ENCODE data around the gene SLAIN2. TPM values are rescaled to one million over a fixed set of nuclear protein-coding genes. Genes with fewer than 3 reads are reported as not detected.

Gene SLAIN2
- total RNA-seq, 1 donor from 2014 or later = 80.2 TPM

DNA sequence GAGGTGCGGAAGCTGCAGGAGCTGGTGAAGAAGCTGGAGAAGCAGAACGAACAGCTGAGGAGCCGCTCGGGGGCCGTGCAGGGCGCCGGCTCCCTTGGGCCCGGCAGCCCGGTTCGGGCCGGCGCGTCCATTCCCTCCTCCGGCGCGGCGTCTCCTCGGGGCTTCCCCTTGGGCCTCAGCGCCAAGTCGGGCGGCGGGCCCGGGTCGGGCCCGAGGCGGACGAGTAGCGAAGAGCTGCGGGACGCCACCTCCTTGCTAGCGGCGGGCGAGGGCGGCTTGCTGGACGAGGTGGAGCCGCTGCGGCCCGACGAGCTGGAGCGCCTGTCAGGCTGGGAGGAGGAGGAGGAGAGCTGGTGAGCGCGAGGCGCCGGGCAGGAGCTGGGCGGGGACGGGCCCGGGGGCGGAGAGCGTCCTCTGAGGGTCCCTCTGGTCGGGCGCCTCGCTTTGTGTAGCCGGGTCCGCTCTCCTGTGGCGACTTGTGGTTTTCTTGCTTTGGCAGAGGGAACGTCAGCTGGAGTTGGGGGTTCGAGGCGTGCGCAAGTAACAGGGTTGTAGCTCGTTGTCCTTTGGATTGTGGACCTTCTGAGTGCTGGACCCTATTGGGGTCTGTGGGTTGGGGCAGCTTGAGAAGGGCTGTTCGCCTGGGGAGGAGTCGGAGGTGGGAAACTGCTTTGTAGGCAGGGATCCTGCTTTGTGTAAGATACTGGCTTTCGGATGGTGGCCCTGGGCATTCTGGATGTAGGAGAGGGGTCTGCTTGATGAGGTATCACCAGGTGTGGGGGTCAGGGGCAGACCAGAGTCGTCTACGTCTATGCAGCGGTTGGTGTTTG lies 662 bp downstream of the SLAIN2 start:
- H3K27me3 Mint-ChIP-seq = no peaks in the 10 kb centered on the region
- no peaks in the 10 kb centered on the region for H3K9me3 Mint-ChIP-seq
- peak overlapping the region; percentile 100 for H3K4me3 Mint-ChIP-seq
- H3K27ac Mint-ChIP-seq = peak overlapping the region; percentile 98
- H3K36me3 Mint-ChIP-seq (ENCODE audit: low read depth) = peaks cover 11% of the 10 kb centered on the region
- intact Hi-C loops (cut with micrococcal nuclease) = loop anchor here (1.0 to 10.0 kb wide), 10 partner anchors 9 to 563 kb away; partner anchors contain the start of genes FRYL, NFXL1, OCIAD1 and OCIAD2
- H3K4me1 Mint-ChIP-seq = peaks cover 61% of the 10 kb centered on the region
- peak; percentile 86 for DNase-seq

DNA sequence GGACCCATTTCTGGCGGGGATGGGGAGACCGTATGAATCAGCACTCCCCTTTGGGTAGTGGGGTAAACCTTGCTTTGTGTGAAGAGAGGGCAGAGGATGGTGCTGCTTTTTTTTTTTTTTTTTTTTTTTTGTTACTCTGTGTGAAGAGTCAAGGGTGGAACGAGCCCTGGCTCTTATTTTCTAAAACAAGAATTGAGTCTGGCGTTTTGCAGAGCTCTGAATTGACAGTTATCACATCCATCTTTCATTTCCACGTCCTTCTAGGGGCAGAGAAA lies 1.2 kb downstream of the SLAIN2 start:
- Mint-ChIP-seq H3K27ac (peak overlapping the region; percentile 98), H3K27me3 (no peaks in the 10 kb centered on the region), H3K36me3 (ENCODE audit: low read depth) (peaks cover 11% of the 10 kb centered on the region), H3K4me3 (peak overlapping the region; percentile 100), H3K9me3 (no peaks in the 10 kb centered on the region), H3K4me1 (peaks cover 56% of the 10 kb centered on the region)
- intact Hi-C loops (cut with micrococcal nuclease) = loop anchor here (1.0 to 10.0 kb wide), 5 partner anchors 9 to 562 kb away; partner anchors contain the start of genes NFXL1 and OCIAD2
- DNase-seq = no peak

DNA sequence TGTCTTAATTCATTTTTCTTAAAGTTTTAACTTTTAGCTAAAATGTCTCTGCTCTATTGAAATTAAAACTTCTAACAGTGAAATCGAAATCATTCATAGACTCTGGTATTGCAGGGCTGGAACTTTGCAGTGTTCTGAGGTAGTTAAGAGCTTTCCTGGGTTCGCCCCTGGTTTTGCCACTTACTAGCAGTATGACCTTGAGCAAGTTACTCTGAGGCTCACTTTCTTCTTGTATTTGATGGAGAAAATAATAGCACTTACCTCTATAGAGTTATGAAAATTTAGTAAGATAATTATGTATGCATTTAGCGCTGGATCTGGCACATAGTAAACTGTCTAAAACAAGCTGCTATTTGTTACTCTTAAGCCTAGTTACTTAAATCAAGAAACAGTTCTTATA lies 1.7 kb downstream of the SLAIN2 start:
- DNase-seq = peak; percentile 60
- Mint-ChIP-seq H3K27ac (peak overlapping the region; percentile 25), H3K4me1 (peaks cover 55% of the 10 kb centered on the region), H3K9me3 (no peaks in the 10 kb centered on the region), H3K27me3 (no peaks in the 10 kb centered on the region), H3K4me3 (peak overlapping the region; percentile 100), H3K36me3 (ENCODE audit: low read depth) (peaks cover 14% of the 10 kb centered on the region)
- intact Hi-C loops (cut with micrococcal nuclease) = loop anchor here (2.0 to 10.0 kb wide), 4 partner anchors 14 to 562 kb away; partner anchors contain the start of genes NFXL1 and OCIAD2

DNA sequence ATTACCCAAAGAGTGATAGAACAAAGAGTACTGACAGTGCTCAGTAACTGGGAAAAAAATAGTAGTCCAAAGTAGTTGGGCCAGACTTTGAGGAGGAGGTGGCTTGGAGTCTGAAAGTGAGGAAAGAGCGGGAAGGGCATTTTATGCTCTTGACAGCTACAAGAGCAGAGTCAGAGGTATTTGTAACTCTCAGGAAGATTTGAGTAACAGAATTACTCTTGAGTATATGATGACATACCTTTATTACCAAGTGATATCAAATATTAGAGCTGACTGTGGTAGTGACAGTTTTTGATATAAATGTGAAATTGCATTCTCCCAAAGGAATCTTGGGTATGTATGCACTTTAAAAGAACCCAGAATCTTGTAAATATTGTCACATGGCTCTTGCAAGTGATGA lies 2.2 kb downstream of the SLAIN2 start:
- DNase-seq = peak; percentile 50
- peak overlapping the region; percentile 100 for H3K4me3 Mint-ChIP-seq
- intact Hi-C loops (cut with micrococcal nuclease) = loop anchor here (2.0 to 10.0 kb wide), 4 partner anchors 13 to 561 kb away; partner anchors contain the start of genes NFXL1 and OCIAD2
- peaks cover 54% of the 10 kb centered on the region for H3K4me1 Mint-ChIP-seq
- no peaks in the 10 kb centered on the region for H3K9me3 Mint-ChIP-seq
- H3K36me3 Mint-ChIP-seq (ENCODE audit: low read depth) = peaks cover 14% of the 10 kb centered on the region
- no peak overlapping the region for H3K27ac Mint-ChIP-seq
- H3K27me3 Mint-ChIP-seq = no peaks in the 10 kb centered on the region

DNA sequence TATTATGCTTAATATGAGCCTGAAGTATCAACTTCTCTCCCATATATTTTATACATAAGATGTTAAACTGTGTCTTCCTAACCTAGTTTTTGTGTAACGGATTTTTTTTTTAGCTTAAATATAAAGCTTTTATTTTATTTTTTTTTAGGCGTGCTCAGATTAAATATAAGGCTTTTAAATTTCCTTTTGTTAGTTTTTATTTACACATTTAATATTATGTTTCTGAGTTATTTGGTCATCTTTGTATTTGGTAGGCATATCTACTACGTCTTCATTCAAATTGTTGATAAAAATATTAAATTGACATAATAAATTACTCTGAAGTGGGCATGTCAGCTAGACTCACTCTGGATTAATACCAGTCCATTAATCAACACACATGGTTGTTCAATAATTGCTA lies 4.2 kb downstream of the SLAIN2 start:
- no peak for DNase-seq
- intact Hi-C loops (cut with micrococcal nuclease) = loop anchor here (10.0 kb wide), 2 partner anchors 301 to 559 kb away; partner anchors contain the start of gene OCIAD2
- H3K27ac Mint-ChIP-seq = no peak overlapping the region
- peaks cover 49% of the 10 kb centered on the region for H3K4me1 Mint-ChIP-seq
- no peaks in the 10 kb centered on the region for H3K9me3 Mint-ChIP-seq
- H3K36me3 Mint-ChIP-seq (ENCODE audit: low read depth) = peaks cover 14% of the 10 kb centered on the region
- H3K4me3 Mint-ChIP-seq = no peak overlapping the region
- H3K27me3 Mint-ChIP-seq = no peaks in the 10 kb centered on the region

DNA sequence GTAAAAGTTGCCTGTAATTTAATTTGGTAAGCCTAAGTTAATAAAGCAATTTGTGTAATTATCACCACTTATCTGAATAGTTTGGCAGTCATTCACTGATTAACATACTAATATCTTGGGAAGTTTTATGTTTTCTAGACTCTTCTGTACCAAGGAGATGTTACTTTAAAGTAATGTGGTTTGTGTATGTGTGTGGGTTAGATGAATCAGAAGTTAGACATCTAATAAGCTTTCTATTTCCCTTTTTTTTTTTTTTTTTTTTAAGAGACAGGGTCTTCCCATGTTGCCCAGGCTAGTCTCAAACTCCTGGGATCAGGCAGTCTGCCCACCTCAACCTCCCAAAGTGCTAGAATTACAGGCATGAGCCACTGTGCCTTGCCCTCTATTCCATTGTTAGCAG lies 5.3 kb downstream of the SLAIN2 start:
- Mint-ChIP-seq H3K27ac (no peak overlapping the region), H3K36me3 (ENCODE audit: low read depth) (peaks cover 15% of the 10 kb centered on the region), H3K4me1 (peaks cover 56% of the 10 kb centered on the region), H3K4me3 (peak overlapping the region; percentile 26), H3K9me3 (peaks cover under 1% of the 10 kb centered on the region), H3K27me3 (no peaks in the 10 kb centered on the region)
- DNase-seq = no peak
- intact Hi-C loops (cut with micrococcal nuclease) = loop anchor here (10.0 kb wide), 2 partner anchors 302 to 558 kb away; partner anchors contain the start of gene OCIAD2

DNA sequence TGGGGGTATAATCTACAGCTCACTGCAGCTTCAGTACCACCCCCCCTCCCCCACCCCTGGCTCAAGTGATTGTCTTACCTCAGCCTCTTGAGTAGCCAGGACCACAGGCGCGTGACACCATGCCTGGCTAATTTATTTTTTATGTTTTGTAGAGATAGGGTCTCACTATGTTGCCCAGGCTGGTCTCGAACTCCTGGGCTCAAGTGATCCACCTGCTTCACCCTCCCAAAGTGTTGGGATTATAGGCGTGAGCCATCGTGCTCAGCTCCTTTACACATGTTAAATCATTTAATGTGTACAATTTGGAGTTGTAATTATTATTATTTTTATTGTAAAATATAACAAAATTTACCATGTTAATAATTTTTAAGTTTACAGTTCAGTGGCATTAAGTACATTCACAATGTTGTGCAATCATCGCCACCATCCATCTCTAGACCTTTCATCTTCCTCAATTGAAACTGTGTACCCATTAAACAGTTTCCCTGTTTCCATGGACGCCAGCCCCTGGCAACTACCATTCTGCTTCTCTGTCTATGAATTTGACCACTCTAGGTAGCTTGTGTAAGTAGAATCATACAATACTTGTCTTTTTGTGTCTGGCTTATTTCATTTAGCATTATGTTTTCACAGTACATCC lies 6.1 kb downstream of the SLAIN2 start:
- Mint-ChIP-seq H3K4me1 (peaks cover 57% of the 10 kb centered on the region), H3K4me3 (no peak overlapping the region), H3K27ac (no peak overlapping the region), H3K36me3 (ENCODE audit: low read depth) (peaks cover 15% of the 10 kb centered on the region), H3K9me3 (peaks cover 4% of the 10 kb centered on the region), H3K27me3 (no peaks in the 10 kb centered on the region)
- intact Hi-C loops (cut with micrococcal nuclease) = loop anchor here (10.0 kb wide), 2 partner anchors 303 to 557 kb away; partner anchors contain the start of gene OCIAD2
- DNase-seq = no peak

DNA sequence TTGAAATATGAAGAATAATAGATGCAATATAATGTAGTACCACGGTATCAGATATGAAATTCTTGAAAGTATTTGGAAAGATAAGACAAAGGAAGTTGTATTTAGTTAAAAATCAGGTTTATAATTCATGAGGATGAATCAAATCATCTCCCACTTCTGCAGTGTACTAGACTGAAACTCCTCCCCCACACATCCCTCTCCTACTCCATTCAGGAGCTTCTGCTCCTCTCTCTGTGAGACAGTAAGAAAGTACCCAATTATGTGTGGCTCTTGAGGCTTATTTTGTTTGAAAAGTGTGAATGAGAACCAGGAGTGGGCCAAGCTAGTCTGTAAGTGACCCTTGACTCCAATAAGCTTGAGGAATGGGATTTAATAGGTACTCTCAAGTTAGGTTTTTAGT lies 9.5 kb downstream of the SLAIN2 start:
- H3K27ac Mint-ChIP-seq = no peak overlapping the region
- intact Hi-C loops (cut with micrococcal nuclease) = loop anchor here (1.0 kb wide), 1 partner anchor 9 kb away; no protein-coding TSS in a partner anchor
- H3K36me3 Mint-ChIP-seq (ENCODE audit: low read depth) = peaks cover 20% of the 10 kb centered on the region
- DNase-seq = no peak
- peaks cover 4% of the 10 kb centered on the region for H3K9me3 Mint-ChIP-seq
- peaks cover 43% of the 10 kb centered on the region for H3K4me1 Mint-ChIP-seq
- H3K27me3 Mint-ChIP-seq = no peaks in the 10 kb centered on the region
- no peak overlapping the region for H3K4me3 Mint-ChIP-seq

DNA sequence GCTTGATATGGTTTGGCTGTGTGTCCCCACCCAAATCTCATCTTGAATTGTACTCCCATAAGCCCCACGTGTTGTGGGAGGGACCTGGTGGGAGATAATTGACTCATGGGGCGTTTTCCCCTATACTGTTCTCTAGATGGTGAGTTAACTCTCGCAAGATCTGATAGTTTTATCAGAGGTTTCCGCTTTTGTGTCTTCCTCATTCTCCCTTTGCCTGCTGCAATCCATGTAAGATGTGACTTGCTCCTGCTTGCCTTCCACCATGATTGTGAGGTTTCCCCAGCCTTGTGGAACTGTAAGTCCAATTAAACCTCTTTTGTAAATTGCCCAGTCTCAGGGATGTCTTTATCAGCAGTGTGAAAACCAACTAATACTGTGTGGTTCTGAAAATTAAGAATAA lies 11.5 kb downstream of the SLAIN2 start:
- no peaks in the 10 kb centered on the region for H3K27me3 Mint-ChIP-seq
- peaks cover 12% of the 10 kb centered on the region for H3K36me3 Mint-ChIP-seq (ENCODE audit: low read depth)
- intact Hi-C loops (cut with micrococcal nuclease) = no loop called here
- H3K4me1 Mint-ChIP-seq = peaks cover 32% of the 10 kb centered on the region
- H3K9me3 Mint-ChIP-seq = peaks cover 4% of the 10 kb centered on the region
- no peak overlapping the region for H3K4me3 Mint-ChIP-seq
- no peak overlapping the region for H3K27ac Mint-ChIP-seq
- DNase-seq = no peak

DNA sequence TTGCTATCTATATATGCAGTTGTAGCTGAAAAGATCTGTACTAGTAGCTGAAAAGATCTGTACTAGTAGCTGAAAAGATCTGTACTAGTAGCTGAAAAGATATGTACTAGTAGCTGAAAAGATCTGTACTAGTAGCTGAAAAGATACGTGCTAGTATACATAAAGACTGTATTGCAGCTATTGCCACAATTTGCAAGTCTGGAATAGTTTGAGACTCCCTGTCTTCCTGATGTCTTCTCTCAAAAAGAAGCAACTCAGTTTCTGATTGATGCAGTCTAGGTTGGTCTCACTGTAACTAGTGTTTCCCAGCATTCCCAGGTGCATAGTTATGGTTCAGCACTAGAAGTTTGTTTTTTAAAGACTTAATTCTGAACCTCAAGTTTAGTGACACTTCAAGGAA lies 15.0 kb downstream of the SLAIN2 start:
- no peak overlapping the region for H3K4me3 Mint-ChIP-seq
- no peak overlapping the region for H3K27ac Mint-ChIP-seq
- no peak for DNase-seq
- intact Hi-C loops (cut with micrococcal nuclease) = loop anchor here (2.0 kb wide), 1 partner anchor 14 kb away; no protein-coding TSS in a partner anchor
- peaks cover 17% of the 10 kb centered on the region for H3K4me1 Mint-ChIP-seq
- peaks cover 14% of the 10 kb centered on the region for H3K36me3 Mint-ChIP-seq (ENCODE audit: low read depth)
- no peaks in the 10 kb centered on the region for H3K27me3 Mint-ChIP-seq
- H3K9me3 Mint-ChIP-seq = peaks cover 4% of the 10 kb centered on the region

DNA sequence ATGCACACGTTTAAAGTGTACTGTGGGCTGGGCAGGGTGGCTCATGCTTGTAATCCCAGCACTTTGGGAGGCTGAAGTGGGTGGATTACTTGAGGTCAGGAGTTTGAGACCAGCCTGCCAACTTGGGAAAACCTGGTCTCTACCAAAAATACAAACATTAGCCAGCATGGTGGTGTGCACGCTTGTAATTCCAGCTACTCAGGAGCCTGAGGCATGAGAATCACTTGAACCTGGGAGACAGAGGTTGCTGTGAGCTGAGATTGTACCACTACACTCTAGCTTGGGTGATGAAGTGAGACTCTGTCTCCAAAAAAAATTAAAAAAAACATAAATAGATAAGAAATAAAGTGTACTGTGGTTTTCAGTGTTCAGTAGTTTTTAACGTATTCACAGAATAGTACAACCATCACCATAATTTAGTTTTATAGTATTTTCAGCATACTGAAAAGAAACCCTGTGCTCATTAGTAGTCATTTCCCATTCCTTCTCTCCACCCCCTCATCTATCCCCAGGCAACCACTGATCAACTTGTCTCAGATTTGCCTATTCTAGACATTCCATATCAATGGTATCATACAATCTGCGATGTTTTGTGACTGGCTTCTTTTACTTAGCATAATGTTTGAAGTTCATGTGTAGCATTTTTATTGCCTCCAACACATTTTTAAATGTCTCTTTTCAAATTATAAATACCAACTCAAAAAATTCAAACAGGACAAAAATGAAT lies 19.1 kb downstream of the SLAIN2 start:
- H3K4me3 Mint-ChIP-seq = no peak overlapping the region
- no peak for DNase-seq
- peaks cover 8% of the 10 kb centered on the region for H3K36me3 Mint-ChIP-seq (ENCODE audit: low read depth)
- H3K27me3 Mint-ChIP-seq = no peaks in the 10 kb centered on the region
- H3K9me3 Mint-ChIP-seq = no peaks in the 10 kb centered on the region
- H3K27ac Mint-ChIP-seq = no peak overlapping the region
- intact Hi-C loops (cut with micrococcal nuclease) = no loop called here
- peaks cover 4% of the 10 kb centered on the region for H3K4me1 Mint-ChIP-seq

DNA sequence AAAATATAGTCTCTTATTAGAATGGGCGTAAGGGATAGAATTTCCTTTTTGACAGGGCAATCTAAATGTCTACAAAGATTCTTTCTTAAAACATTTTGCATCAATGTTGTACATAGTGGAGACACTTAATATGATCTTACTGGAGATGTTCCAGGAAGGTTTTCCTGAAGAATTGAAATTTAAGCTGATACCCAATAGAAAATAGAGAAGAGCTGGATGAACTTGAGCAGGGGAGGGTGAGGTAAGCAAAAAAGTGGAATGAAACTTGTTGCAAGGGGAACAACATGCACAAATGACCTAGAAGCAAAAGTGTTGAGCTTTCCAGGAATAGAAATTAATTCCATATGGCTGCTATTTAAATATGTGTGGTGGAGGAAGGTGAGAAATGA lies 19.7 kb downstream of the SLAIN2 start:
- intact Hi-C loops (cut with micrococcal nuclease) = no loop called here
- Mint-ChIP-seq H3K36me3 (ENCODE audit: low read depth) (peaks cover 8% of the 10 kb centered on the region), H3K9me3 (no peaks in the 10 kb centered on the region), H3K27ac (no peak overlapping the region), H3K4me3 (no peak overlapping the region), H3K27me3 (no peaks in the 10 kb centered on the region), H3K4me1 (peaks cover 4% of the 10 kb centered on the region)
- no peak for DNase-seq

DNA sequence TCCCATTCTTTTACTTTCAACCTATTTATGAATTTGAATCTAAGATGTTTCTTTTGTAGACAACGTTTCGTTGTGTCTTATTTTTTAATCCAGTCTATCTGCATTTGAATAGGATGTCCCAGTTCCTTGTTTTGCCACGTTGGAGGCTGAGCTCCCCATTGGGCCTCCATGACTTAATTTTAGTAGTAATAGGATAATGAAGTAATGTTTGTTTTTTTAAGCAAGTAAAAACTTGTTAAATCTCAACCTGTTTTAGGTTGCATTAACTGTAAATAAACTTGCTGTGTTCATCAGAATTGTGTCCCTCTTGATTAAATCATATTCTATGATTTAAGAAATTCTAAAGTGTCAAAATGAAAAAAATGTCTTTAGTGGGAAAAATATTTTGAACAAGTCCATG lies 25.3 kb downstream of the SLAIN2 start:
- Mint-ChIP-seq H3K4me3 (no peak overlapping the region), H3K4me1 (peaks cover 9% of the 10 kb centered on the region), H3K36me3 (ENCODE audit: low read depth) (peaks cover 6% of the 10 kb centered on the region), H3K27ac (no peak overlapping the region), H3K9me3 (no peaks in the 10 kb centered on the region), H3K27me3 (no peaks in the 10 kb centered on the region)
- intact Hi-C loops (cut with micrococcal nuclease) = no loop called here
- no peak for DNase-seq
